KG1 (cell line): Measurements from ENCODE around the gene PCDHB15.

Experiments used
- DNase-seq: peaks from one replicate; lab custom pipeline; 2025; lab: John Stamatoyannopoulos, UW

Gene PCDHB15

DNA sequence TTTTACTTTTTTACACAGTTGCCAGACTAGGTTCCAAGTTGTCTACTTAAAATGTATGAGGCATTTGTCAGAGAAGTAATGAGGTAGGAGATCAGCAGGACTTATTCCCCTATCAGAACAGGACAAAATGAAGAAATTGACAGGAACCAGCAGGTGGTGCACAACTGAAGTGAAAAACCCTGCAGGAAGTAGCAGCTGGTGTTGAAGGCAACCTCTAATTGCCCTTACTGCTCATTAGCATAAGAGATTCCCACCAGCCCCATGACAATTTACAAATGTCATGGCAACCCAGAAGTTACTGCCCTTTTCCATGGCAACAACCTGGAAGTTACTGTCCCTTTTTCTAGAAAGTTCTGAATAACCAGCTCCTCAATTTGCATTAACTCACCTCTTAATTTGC lies 5.4 kb downstream of the PCDHB15 start:
- DNase-seq, result no peak

DNA sequence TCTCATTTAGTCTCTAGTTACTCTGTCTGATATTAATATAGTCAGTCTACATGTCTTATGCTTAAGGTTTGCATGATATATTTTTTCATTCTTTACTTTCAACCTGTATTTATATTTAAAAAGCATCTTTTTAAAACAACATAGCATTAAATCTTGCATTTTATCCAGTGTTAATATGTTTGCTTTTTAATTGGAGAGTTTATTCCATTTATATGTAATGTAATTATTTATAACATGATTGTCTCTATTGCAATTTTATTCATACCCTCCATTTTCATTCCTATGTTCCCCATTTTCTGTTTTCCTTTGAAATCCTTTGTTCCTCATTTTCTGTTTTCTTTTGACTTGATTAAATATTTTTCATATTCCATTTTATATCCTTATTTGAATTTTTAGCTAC lies 13.3 kb downstream of the PCDHB15 start:
- DNase-seq, result no peak

DNA sequence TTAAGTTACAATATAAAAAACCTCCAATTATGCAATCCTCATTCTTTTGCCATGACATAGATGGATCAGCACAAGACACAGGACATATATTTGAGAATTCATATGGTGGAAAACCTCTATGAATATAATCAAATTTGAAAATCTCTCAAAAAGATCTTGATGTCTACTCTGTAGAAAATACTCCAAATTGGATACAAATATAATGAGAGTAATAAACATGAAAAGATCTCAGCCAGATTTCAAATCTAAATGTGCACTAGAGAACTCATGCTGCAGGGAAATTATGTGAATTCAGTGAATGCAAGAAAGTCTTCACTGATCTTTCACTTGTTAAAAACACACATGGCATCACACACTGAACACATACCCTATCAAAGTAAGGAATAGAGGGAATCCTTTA lies 13.8 kb downstream of the PCDHB15 start:
- no peak for DNase-seq

DNA sequence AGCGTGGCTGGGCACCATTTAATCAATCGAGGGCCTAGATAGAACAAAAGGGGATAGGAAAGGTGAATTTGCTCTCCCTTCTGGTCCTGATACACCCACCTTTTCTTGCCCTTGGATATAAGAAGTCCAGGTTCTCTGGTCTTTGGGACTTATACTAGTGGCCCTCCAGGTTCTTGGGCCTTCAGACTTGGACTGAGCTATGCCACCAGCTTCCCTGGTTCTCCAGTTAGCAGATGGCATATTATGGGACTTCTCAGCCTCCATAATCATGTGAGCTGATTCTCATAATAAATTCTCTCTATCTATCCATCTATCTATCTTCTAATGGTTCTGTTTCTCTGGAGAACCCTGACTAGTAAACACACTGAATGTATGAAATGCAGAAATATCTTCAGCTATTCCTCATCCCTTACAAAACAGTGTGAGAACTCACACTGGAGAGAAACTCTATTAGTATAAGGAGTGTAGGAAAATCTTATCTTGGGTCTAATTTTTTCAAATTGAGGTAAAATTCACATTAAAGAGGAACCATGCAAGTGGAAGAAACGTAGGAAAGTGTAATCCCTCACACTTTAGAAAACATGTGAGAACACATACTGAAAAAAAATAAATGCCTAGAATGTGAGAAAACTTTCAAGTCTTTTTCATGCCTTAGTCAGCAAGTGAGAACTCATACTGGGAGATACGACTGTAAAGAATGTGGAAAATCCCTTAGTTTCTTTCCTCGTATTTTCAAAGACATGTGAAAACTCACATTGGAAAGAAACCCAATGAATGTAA lies 15.5 kb downstream of the PCDHB15 start:
- DNase-seq, result no peak

DNA sequence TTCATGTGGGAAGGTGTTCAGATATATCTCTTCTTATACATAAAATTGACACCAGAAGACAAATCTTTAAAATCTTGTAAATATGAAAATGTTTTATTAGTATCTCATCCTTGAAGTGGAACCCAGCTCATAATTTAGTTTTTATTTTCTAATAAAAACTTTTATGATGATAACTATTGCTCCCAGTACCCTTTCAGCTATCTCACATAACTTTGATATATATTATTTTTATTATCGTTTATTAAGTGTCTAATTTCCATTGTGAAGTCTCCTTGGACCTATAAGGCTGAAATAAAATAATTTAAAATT lies 16.0 kb downstream of the PCDHB15 start:
- no peak for DNase-seq

DNA sequence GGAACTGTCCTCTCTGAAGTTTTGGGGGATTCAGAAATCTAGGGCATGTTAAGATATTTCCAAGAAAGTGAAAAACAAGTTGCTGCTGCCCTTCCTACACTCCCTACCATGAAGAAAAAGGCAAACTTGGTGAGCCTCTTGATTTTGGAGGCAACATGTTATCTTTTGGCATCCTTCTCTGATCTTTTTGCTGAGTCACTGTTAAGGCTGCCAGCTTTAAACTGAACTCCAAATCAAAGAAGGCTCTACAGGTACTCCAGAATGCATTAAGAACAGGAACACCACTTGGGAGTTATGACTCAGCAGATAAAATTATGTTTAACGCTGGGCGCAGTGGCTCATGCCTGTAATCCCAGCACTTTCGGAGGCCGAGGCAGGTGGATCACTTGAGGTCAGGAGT lies 24.0 kb downstream of the PCDHB15 start:
- DNase-seq, result no peak

DNA sequence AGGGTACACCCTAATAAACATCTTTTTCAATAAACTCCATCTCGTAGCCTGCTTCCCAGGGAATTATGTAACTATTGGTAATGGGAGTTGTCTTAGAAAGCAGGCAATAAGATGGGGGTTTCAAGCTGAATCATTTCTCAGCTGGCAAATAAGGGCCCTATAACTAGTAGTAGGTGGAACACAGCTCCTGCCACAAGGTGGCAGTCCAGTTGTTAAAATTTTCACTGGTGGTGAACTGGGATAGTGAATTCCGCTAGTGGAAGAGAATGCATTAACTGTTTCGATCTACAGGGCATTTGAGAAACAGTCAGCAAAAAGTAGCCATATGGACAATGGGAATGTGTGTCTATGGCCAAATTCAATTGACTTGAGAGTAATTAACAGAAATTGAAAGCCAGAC lies 27.7 kb downstream of the PCDHB15 start:
- DNase-seq, result no peak

DNA sequence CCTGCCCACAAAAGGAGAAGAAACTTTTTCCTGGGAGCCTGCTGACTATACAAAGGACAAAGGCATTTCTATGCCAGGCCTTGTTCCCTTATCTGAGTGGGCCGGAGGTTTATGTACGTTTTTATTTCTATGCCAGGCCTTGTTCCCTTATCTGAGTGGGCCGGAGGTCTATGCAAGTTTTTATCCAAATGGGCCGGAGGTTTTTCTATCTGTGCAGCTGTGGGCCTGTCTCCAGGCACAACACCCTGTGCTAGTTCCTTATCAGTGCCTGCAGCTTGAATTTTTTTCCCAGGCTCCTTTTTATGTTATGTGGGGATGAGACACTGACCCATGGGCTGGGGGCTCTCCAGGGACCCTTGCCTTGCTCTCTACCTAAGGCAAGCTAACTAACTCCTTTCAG lies 53.2 kb downstream of the PCDHB15 start:
- no peak for DNase-seq
